GM18907 (cell line): ENCODE results near the gene FMNL3.
"Not testable (repeated sequence)": the region's sequence is repeated elsewhere in the genome, so short reads cannot be mapped to it uniquely, and the experiment has no call there.

Experiments used
- ATAC-seq: cut with Tn5 transposase; IDR thresholded peaks from one replicate; pipeline ENCODE4 v1.9.1; 2021; ENCODE audit warnings: mild to moderate bottlenecking, moderate library complexity; ENCODE audit not compliant: unreplicated experiment

The FMNL3 gene

DNA sequence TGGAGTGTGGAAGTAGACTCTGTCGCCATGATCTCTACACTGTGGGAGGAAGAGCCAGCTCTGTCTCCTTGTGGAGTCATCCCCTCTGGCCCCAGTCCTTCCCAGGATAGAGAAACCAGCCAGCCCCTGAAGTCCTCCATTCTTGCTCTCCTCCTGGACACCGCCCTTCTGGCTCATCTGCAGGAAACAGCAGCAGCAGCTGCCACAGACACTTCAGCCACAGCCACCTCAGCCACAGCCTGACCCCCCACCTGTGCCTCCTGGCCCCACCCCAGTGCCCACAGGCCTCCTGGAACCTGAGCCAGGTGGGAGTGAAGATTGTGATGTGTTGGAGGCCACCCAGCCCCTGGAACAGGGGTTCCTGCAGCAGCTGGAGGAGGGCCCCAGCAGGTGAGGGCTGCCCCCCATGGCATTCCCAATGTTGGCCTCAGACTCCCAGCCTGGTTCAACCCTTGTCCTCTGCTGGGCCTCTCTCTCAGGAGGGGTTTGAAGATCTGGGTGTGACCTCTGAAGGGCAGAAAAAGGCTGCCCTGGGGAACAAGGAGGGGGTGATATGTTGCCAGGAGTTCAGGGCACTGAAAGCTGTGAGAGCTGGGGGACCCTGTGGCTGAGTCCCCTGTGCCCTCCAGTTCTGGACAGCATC, 73.4 kb downstream of the FMNL3 start:
- ATAC-seq: no peak

DNA sequence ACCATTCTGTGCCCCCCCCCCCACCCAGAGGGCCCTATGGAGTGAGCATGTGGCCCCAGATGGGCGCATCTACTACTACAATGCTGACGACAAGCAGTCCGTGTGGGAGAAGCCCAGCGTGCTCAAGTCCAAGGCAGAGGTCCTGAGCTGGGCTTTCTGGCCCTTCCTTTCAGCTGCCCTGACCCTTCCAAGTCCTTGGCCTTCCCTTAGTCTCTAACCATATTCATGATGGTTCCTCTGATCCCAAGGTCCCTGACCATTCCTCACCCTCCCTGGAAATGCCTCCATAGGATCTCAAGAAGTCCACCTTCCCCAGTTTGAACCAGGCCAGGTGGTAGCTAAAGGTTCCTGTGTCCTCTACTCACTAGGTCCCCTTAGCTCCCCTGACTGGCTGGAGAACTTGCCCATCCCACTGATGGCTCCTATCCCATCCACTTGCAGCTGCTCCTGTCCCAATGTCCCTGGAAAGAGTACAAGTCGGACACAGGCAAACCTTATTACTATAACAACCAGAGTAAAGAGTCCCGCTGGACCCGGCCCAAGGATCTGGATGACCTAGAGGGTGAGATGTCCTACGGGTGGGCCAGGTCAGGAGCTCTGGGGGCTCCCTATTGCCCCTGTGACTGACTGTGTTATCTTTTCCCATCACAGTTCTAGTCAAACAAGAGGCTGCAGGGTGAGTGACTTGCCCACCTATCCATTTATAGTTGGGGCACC, 74.1 kb downstream of the FMNL3 start:
- ATAC-seq: no peak

DNA sequence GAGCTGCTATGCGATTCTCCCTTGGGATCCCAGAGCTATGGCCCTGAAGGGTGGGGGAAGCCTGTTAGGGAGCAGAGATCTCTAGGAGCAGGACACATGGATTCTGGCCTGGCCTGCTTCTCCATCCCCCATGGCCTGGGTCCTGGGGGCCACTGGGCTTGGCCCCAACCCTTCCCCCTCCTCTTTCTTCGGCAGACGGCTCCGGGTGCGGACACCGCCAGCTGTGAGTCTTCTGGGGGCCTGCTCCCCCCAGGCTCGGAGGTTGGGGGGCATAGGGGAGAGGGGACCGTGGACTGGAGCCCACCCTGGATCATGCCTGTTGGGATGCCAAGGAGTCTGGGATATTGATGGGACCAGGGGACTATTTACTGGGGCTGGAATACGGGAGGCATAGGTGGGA, 74.8 kb downstream of the FMNL3 start:
- ATAC-seq: no peak

GRCh38 chr12:49631336-49631907, 75.8 kb downstream of the FMNL3 start:
- ATAC-seq: no peak

DNA sequence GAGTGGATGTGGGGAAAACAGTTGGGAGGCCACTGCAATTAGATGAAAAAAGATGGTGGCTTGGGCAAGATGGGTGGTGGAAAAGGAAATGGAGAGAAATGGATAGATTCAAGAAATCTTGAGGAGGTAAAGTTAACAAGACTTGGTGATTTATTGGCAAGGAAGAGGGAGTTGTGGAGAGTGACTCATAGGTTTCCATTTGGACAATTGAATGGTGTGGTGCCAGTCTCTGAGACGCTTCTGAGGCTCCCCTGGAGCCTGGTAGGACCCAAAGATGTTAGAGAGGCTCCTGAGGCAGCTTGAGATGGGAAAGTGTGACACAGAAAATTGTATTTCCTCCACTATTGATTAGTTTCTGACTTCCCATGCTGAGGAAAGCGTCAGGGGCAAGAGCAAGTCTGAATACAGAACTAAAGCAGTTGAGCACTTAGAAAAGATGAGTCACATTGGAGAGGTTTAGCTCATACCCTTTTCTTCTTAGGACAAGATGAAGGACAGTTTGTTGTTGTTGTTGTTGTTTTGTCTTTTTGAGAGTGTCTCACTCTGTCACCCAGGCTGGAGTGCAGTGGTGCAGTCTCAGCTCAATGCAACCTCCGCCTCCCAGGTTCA, 79.3 kb downstream of the FMNL3 start:
- no peak for ATAC-seq

DNA sequence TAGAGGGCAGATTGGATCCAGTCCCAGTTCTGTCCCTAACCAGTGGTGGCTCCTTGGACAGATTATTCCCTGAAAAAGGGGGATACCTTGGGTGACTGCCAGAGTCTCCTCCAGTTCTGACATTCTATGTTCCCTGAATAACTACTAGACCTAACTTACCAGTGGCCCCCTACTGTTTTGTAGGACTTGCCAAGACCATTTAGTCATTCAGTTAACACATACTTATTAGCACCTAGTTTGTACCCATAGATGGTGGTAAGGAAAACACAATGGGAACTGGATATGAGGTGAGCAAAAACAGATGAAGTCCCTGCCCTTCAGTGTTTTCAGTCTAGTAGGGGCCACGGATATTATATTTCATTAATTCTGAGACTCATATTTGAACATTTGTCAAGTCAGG, 80.4 kb downstream of the FMNL3 start:
- no peak for ATAC-seq

DNA sequence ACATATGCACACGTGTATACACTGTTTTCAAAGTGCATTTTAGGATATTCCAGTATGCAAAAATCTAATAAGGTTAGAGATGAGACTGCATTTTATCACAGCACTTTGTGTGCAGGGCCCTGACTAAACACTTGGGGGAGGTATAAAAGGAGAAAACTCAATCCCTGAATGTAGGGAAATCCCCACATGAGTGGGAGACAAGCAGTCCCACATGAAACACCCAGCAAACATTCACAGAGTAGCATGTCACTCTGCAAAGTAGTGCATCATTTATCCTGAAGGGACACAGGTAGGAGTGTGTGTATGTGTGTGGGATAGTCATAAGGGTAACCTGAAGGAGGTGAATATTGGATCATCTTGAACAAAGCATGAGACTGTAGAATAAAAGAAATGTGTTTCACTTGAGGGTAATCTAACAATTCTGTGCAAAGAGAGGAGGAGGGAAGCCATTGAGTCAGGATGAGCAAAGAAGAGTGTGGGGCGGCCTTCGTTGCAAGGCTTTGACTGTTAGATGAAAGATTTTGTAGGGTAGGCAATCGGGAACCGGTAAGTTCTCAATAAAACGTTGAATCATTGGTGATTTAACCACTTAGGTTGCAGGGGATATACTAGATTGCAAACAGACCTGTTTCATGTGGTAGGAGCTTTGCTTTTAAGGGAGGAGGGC, 80.9 kb downstream of the FMNL3 start:
- ATAC-seq: no peak

DNA sequence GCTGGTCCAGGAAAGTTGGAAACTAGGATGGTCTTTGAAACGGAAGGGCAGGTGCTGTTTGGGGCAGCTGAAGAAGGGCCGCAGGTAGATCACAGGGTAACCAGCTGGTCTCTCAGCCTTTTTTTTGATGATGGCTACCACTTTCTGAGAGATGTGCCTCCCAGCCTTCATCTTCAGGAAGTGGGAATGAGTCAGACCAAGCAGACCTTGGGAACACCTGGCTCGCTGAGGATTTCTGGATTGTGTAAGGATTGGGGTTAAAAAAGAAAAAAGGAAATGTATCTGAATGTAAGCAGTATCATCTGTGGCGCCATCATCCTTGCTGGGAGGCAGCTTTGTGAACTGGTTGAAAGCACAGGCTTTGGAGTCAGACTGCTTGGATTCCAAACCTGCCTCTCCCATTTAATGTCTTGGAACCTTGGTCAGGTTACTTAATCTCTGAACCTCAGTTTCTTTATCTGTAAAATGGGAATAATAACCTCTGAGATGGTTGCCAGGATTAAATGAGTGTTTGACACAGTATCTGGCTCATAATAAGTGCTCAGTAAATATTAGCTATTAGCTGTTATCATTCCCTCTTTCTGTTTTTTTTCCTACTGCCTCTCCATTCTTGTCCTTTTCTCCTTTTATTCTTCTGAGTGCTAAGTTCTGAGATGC, 82.2 kb downstream of the FMNL3 start:
- ATAC-seq: no peak

GRCh38 chr12:49623142-49623904, 83.9 kb downstream of the FMNL3 start, which contains the start of gene PRPF40B:
PRPF40B (plus strand) TSS chr12:49623561; CDS start chr12:49623591, 30 bp downstream.
- peak; percentile 69 for ATAC-seq

GRCh38 chr12:49622501-49623141, 84.6 kb downstream of the FMNL3 start:
- peak; percentile 36 for ATAC-seq

DNA sequence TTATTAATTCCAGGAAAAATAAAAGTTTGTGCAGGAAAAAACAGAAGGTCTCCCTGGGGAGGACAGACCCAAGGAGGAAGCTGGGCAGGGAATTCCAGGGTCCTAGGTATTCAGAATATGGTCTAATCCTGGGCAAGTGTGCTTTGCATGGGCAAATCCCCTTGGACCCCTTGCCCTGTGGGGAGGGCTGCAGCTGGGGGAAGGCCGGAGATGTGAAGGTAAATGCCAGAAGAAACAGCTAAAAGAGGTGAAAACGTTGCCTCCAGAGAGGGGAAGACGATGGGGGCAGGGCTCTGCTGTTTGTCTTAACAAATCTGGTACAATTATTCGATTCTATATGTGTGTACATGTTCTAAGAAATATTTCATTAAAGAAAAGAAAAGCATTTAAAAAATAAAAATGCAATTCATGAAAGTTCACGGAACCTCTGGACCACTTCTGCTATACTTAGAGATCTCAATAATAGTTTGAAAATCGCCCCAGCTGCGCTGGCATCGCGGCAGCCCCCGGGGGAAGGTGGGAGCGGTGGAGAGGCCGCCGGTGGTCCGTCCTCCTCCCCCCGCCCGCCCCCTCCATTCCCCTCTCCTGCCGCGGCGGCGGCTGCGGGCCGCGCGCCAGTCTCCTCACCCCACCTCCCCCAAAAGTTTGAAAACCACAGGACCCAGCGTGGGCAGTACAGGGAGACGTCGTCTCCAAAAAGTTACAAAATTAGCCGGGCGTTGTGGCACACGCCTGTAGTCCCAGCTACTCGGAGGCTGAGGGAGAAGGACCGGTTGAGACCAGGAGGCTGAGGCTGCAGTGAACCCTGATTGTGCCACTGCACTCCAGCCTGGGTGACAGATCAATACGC, 85.3 kb downstream of the FMNL3 start:
- ATAC-seq: no peak

DNA sequence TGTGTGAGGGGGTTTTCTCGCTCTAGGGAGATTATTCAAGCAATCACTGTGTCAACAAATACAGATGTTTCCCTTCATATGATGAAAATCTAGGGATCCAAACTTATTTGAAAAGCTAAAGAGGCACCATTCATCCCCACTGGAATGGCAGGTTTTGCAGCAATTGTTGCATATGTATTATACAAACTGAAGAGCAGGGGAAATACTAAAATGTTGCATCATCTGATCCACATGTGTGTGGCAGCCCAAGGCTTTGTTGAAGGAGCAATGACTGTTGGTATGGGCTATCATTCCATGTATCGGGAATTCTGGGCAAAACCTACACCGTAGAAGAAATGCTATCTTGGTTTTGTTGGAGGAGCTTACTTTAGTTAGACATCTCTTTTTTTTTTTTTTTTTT, 87.9 kb downstream of the FMNL3 start:
- no peak for ATAC-seq

DNA sequence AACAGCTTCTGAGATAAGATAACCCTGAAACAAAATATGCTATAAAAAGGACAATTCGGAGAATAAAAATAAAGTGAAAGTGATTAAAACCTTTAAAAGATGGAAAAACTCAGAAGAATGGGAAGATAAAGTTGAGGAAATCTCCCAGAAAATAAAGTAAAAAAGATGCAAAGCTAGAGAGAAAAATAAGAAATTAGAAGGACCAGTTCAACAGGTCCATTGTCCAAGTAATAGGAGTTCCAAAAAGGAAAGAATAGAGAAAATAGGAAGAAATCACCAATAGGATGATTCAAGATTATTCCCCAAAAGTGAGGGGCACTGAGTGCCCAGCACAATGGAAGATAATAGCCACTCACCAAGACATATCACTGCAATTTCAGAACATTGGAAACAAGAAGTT, 88.6 kb downstream of the FMNL3 start:
- no peak for ATAC-seq

DNA sequence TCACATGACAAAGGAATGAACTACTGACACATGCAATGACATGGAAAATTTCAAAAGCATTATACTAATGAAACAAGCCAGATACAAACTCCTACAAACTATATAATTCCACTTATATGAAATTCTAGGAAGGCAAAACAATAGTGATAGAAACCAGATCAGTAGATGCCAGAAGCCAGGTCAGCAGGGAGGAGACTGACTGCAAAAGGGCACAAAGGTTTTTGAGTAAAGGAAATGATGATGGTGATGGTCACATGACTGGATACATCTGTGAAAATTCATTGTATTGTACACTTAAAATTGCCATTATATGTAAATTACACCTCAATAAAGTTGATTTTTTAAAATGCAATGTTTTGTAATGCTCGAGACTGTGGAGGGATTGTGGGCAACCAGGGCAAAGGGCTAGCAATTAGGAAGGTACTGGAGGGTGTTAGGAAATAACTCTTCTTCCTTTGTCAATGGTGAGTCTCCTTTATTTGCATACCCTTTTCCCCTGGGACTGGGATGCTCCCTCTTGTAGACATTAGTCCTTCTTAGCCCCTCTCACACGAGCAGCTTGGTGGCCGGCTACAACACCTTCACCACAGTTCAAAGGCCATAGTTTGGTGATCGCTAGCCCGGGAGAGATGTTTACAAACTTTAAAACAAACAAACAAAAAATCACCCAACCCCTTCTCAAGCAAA, 90.5 kb downstream of the FMNL3 start:
- ATAC-seq: no peak

- no peak for ATAC-seq
Observed at GRCh38 chr12:49615725-49616124, 91.5 kb downstream of the FMNL3 start.

DNA sequence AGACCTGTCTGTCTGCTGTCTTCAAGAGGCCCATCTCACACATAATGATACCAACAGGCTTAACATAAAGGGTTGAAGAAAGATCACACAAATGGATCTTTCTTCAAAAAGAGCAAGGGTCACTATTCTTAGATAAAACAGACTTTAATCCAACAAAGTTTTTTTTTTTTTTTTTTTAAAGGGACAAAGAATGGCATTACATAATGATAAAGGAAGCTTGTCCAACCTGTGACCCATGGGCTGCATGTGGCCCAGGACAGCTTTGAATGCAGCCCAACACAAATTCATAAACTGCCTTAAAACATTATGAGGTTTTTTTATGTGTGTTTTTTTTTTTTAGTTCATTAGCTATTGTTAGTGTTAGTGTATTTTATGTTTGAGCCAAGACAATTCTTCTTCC, 95.0 kb downstream of the FMNL3 start:
- ATAC-seq: no peak

DNA sequence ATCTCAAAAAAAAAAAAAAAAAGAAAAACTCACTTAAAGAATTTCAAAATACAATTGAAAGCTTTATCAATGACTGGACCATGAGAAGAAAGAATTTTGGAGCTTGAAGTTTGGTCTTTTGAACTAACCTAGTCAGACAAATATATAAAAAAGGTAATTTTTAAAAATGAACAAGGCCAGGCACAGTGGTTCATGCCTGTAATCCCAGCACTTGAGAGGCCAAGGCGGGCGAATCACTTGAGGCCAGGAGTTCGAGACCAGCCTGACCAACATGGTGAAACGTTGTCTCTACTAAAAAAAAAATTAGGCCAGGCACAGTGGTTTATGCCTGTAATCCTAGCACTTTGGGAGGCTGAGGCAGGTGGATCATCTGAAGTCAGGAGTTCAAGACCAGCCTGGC, 96.4 kb downstream of the FMNL3 start:
- not testable (repeated sequence) for ATAC-seq

DNA sequence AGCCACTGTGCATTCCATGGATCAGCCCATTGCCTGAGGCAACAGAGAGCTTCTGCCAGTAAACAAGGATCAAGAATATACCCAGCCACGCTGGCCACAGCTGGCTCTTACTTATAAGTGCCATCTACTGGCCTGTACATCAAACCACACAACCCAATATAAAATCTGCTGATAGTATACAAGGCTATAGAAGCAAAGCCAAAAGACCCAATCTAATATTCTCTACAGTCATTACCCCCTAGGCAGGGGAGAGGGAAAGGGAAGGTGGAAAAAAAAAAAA, 97.4 kb downstream of the FMNL3 start:
- ATAC-seq: no peak
